HG03469 (cell line): ENCODE results near the gene ATP6V1E1.

ENCODE experiments used
- ATAC-seq: cut with Tn5 transposase; IDR thresholded peaks from one replicate; pipeline ENCODE4 v1.9.1; 2021; ENCODE audit warnings: mild to moderate bottlenecking, moderate library complexity, moderate number of reproducible peaks; ENCODE audit not compliant: unreplicated experiment

The ATP6V1E1 gene

GRCh38 chr22:17548756-17549035 is 79.9 kb downstream of the ATP6V1E1 start:
- no peak for ATAC-seq

DNA sequence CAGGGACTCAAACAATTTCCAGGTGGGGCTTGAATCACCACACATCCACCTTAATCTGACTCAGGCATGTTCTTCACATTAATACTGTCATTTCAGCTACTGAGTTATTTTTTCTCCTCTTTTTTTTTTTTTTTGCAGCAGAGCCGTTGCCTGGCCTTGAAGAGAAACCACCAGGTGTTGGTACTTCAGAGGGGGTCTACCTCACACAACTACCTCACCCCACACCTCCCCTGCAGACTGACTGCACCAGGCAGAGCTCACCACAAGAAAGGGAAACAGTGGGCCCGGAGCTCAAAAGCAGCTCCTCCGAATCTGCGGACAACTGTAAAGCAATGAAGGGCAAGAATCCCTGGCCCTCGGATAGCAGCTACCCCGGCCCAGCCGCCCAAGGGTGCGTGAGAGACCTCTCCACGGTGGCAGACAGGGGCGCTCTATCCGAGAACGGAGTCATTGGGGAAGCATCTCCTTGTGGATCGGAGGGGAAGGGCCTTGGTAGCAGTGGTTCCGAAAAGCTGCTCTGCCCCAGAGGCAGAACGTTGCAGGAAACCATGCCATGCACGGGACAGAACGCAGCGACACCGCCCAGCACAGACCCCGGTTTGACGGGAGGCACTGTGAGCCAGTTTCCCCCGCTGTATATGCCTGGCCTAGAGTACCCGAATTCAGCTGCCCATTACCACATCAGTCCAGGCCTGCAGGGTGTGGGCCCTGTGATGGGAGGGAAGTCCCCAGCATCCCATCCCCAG is 80.4 kb downstream of the ATP6V1E1 start:
- ATAC-seq = no peak

GRCh38 chr22:17542452-17542851 is 86.1 kb downstream of the ATP6V1E1 start:
- no peak for ATAC-seq
